ENCODE data around the gene NUCKS1. TPM values are rescaled to one million over a fixed set of nuclear protein-coding genes. Genes with fewer than 3 reads are reported as not detected.

NUCKS1 gene
- total and polyA plus RNA-seq, 2 of the 13 experiments (the other 11 are each of a cell fraction or from before 2014, with no cell fraction given): 35.5 to 117 TPM

GRCh38 chr1:205775015-205775716, 25.2 kb upstream of the NUCKS1 start, which contains the start of gene RAB29 (continued):
- no peak for TF ChIP-seq ZNF577 (CRISPR knock-in tag; IDR thresholded peaks at IDR 0.05; ENCODE audit: borderline replicate concordance, low read depth)
- 0 out of 2 replicates have a peak, but pooled peaks have one; percentile 31 for TF ChIP-seq KMT2A (CRISPR knock-in tag; IDR thresholded peaks at IDR 0.05)
- no peak for TF ChIP-seq ZNF547 (CRISPR knock-in tag; IDR thresholded peaks at IDR 0.05)
- TF ChIP-seq, protein P1, sequence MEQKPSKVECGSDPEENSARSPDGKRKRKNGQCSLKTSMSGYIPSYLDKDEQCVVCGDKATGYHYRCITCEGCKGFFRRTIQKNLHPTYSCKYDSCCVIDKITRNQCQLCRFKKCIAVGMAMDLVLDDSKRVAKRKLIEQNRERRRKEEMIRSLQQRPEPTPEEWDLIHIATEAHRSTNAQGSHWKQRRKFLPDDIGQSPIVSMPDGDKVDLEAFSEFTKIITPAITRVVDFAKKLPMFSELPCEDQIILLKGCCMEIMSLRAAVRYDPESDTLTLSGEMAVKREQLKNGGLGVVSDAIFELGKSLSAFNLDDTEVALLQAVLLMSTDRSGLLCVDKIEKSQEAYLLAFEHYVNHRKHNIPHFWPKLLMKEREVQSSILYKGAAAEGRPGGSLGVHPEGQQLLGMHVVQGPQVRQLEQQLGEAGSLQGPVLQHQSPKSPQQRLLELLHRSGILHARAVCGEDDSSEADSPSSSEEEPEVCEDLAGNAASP (CRISPR knock-in tag; IDR thresholded peaks at IDR 0.05; ENCODE audit: borderline replicate concordance): 0 out of 2 replicates have a peak, but pooled peaks have one; percentile 37
- TF ChIP-seq ZC3H13 (CRISPR knock-in tag; IDR thresholded peaks at IDR 0.05): no peak
- TF ChIP-seq, protein P2, sequence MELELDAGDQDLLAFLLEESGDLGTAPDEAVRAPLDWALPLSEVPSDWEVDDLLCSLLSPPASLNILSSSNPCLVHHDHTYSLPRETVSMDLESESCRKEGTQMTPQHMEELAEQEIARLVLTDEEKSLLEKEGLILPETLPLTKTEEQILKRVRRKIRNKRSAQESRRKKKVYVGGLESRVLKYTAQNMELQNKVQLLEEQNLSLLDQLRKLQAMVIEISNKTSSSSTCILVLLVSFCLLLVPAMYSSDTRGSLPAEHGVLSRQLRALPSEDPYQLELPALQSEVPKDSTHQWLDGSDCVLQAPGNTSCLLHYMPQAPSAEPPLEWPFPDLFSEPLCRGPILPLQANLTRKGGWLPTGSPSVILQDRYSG (CRISPR knock-in tag; IDR thresholded peaks at IDR 0.05): no peak
- peak; percentile 55; the same call in 1 of the 2 replicates for TF ChIP-seq HMGXB3 (CRISPR knock-in tag; IDR thresholded peaks at IDR 0.05; ENCODE audit: borderline replicate concordance)
- no peak for TF ChIP-seq ZBTB43 (CRISPR knock-in tag; conservative IDR thresholded peaks at IDR 0.05)
- no peak for TF ChIP-seq KAT2B (IDR thresholded peaks at IDR 0.05; ENCODE audit: borderline replicate concordance, low read depth, low read length)
- no peak for TF ChIP-seq CEBPZ (IDR thresholded peaks at IDR 0.05; ENCODE audit: low read length)
- TF ChIP-seq IKZF4 (CRISPR knock-in tag; IDR thresholded peaks at IDR 0.05; ENCODE audit: borderline replicate concordance, low read depth, not compliant biosample characterization): no peak
- no peak for TF ChIP-seq ZNF180 (CRISPR knock-in tag; IDR thresholded peaks at IDR 0.05; ENCODE audit: borderline replicate concordance, low read depth)
- TF ChIP-seq UBTF (CRISPR knock-in tag; IDR thresholded peaks at IDR 0.05): peak; percentile 60
- no peak for TF ChIP-seq KLF9 (CRISPR knock-in tag; IDR thresholded peaks at IDR 0.05; ENCODE audit: low read depth)

Measured in HepG2 (cell line).